Neural crest cell (in vitro differentiated cells): Measurements from ENCODE around the gene C14orf119. TPM values are rescaled to one million over a fixed set of nuclear protein-coding genes. Genes with fewer than 3 reads are reported as not detected.

Experiments used
- DNase-seq: peaks from one replicate; pipeline ENCODE4 v3.0.0; 2021; ENCODE audit warnings: low read depth, mixed read lengths, low spot score
- H3K27ac Mint-ChIP-seq: one replicate; pipeline ENCODE4 v1.8.0; 2021; ENCODE audit warnings: mild to moderate bottlenecking, mixed read lengths; ENCODE audit not compliant: unreplicated experiment
- H3K27me3 Mint-ChIP-seq: 2 replicates; pipeline ENCODE4 v1.8.0; 2021; ENCODE audit warnings: low read depth, mild to moderate bottlenecking, mixed read lengths
- H3K36me3 Mint-ChIP-seq: 2 replicates; pipeline ENCODE4 v1.8.0; 2021; ENCODE audit warnings: low read depth, mild to moderate bottlenecking, mixed read lengths
- H3K4me1 Mint-ChIP-seq: 2 replicates; pipeline ENCODE4 v1.8.0; 2021; ENCODE audit warnings: mixed read lengths
- H3K4me3 Mint-ChIP-seq: one replicate; pipeline ENCODE4 v1.8.0; 2021; ENCODE audit warnings: mild to moderate bottlenecking, mixed read lengths
- H3K9me3 Mint-ChIP-seq: 2 replicates; pipeline ENCODE4 v1.8.0; 2021; ENCODE audit warnings: mixed read lengths
- total RNA-seq: library from RNA; stranded (reverse); gene quantifications from 2 replicates; pipeline ENCODE4 v1.2.1, GENCODE V29; 2021
- TF ChIP-seq, protein P1 (sequence below): fragments of 200-600 bp; sonication (generic); conservative IDR thresholded peaks from 2 replicates; pipeline ENCODE4 v1.5.0; 2021; ENCODE audit warnings: antibody characterized with exemption, mild to moderate bottlenecking

Gene C14orf119
- total RNA-seq, 1 donor from 2014 or later: 48.6 TPM

DNA sequence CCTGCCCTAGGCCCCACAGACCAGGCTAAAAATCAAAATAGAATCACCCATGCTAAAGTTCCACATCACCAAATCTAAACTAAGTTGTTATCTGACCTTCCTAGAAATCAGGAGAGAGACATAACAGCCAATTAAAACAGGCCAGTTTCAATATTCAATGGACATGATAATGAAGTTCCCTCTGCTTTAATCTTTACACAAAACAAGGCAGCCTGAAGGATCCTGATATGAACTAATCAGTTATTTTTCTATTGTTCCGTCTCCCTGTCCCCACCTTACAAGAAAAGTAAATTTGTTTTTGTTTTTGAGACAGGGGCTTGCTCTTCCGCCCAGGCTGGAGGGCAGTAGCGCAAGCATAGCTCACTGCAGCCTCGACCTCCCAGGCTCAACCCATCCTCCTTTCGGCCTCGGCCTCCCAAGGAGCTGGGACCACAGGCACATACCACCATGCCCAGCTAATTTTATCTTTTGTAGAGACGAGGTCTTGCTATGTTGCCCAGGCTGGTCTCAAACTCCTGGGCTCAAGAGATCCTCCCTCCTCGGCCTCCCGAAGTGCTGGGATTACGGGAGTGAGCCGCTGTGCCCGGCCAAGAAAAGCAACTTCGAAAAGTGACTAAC lies 29.1 kb downstream of the C14orf119 start:
- TF ChIP-seq, protein P1, sequence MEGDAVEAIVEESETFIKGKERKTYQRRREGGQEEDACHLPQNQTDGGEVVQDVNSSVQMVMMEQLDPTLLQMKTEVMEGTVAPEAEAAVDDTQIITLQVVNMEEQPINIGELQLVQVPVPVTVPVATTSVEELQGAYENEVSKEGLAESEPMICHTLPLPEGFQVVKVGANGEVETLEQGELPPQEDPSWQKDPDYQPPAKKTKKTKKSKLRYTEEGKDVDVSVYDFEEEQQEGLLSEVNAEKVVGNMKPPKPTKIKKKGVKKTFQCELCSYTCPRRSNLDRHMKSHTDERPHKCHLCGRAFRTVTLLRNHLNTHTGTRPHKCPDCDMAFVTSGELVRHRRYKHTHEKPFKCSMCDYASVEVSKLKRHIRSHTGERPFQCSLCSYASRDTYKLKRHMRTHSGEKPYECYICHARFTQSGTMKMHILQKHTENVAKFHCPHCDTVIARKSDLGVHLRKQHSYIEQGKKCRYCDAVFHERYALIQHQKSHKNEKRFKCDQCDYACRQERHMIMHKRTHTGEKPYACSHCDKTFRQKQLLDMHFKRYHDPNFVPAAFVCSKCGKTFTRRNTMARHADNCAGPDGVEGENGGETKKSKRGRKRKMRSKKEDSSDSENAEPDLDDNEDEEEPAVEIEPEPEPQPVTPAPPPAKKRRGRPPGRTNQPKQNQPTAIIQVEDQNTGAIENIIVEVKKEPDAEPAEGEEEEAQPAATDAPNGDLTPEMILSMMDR: no peak
- Mint-ChIP-seq H3K4me3 (no peak overlapping the region), H3K9me3 (no peaks in the 10 kb centered on the region), H3K27me3 (peaks cover 3% of the 10 kb centered on the region), H3K4me1 (peaks cover 16% of the 10 kb centered on the region), H3K27ac (peak overlapping the region; percentile 40), H3K36me3 (no peaks in the 10 kb centered on the region)
- DNase-seq: no peak

GRCh38 chr14:23125011-23125410 lies 29.7 kb downstream of the C14orf119 start:
- Mint-ChIP-seq H3K27me3 (peaks cover 3% of the 10 kb centered on the region), H3K9me3 (no peaks in the 10 kb centered on the region), H3K4me3 (no peak overlapping the region), H3K36me3 (no peaks in the 10 kb centered on the region), H3K4me1 (peaks cover 14% of the 10 kb centered on the region), H3K27ac (no peak overlapping the region)
- TF ChIP-seq, protein P1: no peak
- DNase-seq: no peak

- H3K9me3 Mint-ChIP-seq: no peaks in the 10 kb centered on the region
- peaks cover 8% of the 10 kb centered on the region for H3K4me1 Mint-ChIP-seq
- no peak overlapping the region for H3K27ac Mint-ChIP-seq
- H3K4me3 Mint-ChIP-seq: no peak overlapping the region
- TF ChIP-seq, protein P1: no peak
- H3K27me3 Mint-ChIP-seq: peaks cover 6% of the 10 kb centered on the region
- DNase-seq: no peak
- H3K36me3 Mint-ChIP-seq: no peaks in the 10 kb centered on the region
These were observed 30.7 kb downstream of the C14orf119 start for GRCh38 chr14:23125933-23126524.

DNA sequence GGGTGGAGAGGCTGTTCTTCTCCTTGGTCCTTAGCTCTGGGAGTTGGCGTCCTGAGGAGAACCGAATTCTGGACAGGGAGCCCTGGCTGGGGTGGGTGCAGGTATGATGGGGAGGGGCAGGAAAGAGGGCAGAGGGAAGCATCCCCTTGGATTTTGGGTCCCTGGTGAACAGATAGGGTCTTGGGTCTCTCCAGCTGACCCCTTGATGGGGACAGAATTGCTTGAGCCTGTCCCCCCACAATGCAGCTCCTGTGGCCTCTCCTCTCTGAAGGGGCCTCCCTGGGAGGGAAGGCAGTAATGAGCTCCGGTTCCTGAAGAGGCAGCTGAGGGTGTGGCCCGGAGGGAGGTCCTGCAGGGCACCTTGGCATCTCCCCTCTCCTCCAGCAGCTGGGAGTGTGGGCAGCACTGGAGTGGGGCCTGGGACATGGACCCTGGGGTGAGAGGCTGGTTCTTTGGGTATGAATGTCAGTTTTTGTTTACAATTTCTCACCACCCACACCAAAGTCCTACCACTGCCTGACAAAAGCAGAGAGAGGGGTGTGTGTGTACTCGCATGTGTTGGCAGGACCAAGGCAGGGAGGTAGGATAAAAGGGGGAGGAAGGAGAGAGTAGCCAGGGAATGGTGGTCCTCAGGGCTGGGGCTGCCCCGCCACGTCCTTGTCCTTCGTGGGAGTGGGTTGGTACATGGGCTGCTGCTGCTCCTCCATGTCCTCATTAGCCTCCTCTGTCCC lies 31.4 kb downstream of the C14orf119 start:
- Mint-ChIP-seq H3K36me3 (no peaks in the 10 kb centered on the region), H3K4me3 (no peak overlapping the region), H3K4me1 (peaks cover 4% of the 10 kb centered on the region), H3K9me3 (no peaks in the 10 kb centered on the region), H3K27me3 (peaks cover 2% of the 10 kb centered on the region), H3K27ac (no peak overlapping the region)
- TF ChIP-seq, protein P1: no peak
- no peak for DNase-seq

DNA sequence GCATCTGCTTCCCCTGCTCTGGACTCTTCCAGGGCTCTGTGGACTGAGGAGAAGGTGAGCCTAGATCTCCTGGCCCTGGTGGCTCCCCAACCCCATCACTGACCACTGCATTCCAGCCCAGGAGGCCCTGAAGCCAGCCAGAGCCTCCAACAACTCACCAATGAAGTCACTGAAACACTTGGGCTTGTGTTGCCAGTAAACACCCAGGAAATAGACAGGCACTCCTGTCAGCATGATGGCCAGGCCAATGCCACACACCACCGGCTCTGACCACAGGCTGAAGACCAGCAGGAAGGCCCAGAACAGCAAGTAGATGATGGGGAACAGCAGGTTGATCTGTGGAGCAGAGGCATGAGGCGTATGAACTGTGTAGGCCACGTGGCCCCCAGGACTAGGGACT lies 32.6 kb downstream of the C14orf119 start:
- TF ChIP-seq, protein P1: no peak
- H3K9me3 Mint-ChIP-seq: no peaks in the 10 kb centered on the region
- no peak overlapping the region for H3K27ac Mint-ChIP-seq
- H3K4me3 Mint-ChIP-seq: no peak overlapping the region
- no peak for DNase-seq
- peaks cover 4% of the 10 kb centered on the region for H3K4me1 Mint-ChIP-seq
- H3K27me3 Mint-ChIP-seq: peaks cover 2% of the 10 kb centered on the region
- H3K36me3 Mint-ChIP-seq: no peaks in the 10 kb centered on the region
